GM21786 (cell line): ENCODE results near the gene COA8.
"Not testable (repeated sequence)": the region's sequence is repeated elsewhere in the genome, so short reads cannot be mapped to it uniquely, and the experiment has no call there.

Experiments
- ATAC-seq: cut with Tn5 transposase; IDR thresholded peaks from one replicate; pipeline ENCODE4 v1.9.1; 2021; ENCODE audit not compliant: unreplicated experiment

Gene COA8

GRCh38 chr14:103568952-103569351 is 6.2 kb downstream of the COA8 start:
- no peak for ATAC-seq

- no peak for ATAC-seq
Observed at GRCh38 chr14:103569408-103569807, 6.6 kb downstream of the COA8 start.

GRCh38 chr14:103574104-103574503 is 11.3 kb downstream of the COA8 start:
- ATAC-seq: no peak

GRCh38 chr14:103574707-103575285 is 12.0 kb downstream of the COA8 start:
- ATAC-seq: no peak

- ATAC-seq: no peak
Observed at GRCh38 chr14:103576371-103577024, 13.7 kb downstream of the COA8 start.

- ATAC-seq: no peak
Observed at GRCh38 chr14:103578401-103579075, 15.8 kb downstream of the COA8 start.

GRCh38 chr14:103581206-103581605 is 18.4 kb downstream of the COA8 start:
- no peak for ATAC-seq

GRCh38 chr14:103581954-103582703 is 19.4 kb downstream of the COA8 start:
- ATAC-seq: no peak

GRCh38 chr14:103584326-103584915 is 21.7 kb downstream of the COA8 start:
- no peak for ATAC-seq

- ATAC-seq: peak; percentile 97
Observed at GRCh38 chr14:103593577-103593976, 30.8 kb downstream of the COA8 start.

GRCh38 chr14:103594265-103594664 is 31.5 kb downstream of the COA8 start:
- ATAC-seq: no peak

- ATAC-seq: no peak
Observed at GRCh38 chr14:103597623-103598377, 35.0 kb downstream of the COA8 start.

- ATAC-seq: no peak
Observed at GRCh38 chr14:103600503-103600902, 37.7 kb downstream of the COA8 start.

- ATAC-seq: no peak
Observed at GRCh38 chr14:103604620-103605019, 41.9 kb downstream of the COA8 start.

GRCh38 chr14:103606963-103607668 is 44.4 kb downstream of the COA8 start:
- ATAC-seq: no peak

GRCh38 chr14:103607822-103608221 is 45.1 kb downstream of the COA8 start:
- ATAC-seq: no peak

- ATAC-seq: not testable (repeated sequence)
Observed at GRCh38 chr14:103609081-103609480, 46.3 kb downstream of the COA8 start.

- no peak for ATAC-seq
Observed at GRCh38 chr14:103611215-103611614, 48.5 kb downstream of the COA8 start.

- ATAC-seq: no peak
Observed at GRCh38 chr14:103613517-103613916, 50.8 kb downstream of the COA8 start.
